Mucosa of descending colon (tissue), 3 donors: ENCODE results near the gene SLC51A. TPM values are rescaled to one million over a fixed set of nuclear protein-coding genes. Genes with fewer than 3 reads are reported as not detected.
A peak's percentile ranks its signal among the peaks of the same experiment; 100 is the strongest.

Experiments
- ATAC-seq: fragments of 200-7000 bp; cut with Tn5 transposase; one replicate; pipeline ENCODE4 v1.9.1; 2020; ENCODE audit warnings: mild to moderate bottlenecking, moderate library complexity
- DNase-seq, 3 donors: peaks; one replicate each; pipeline ENCODE4 v3.0.0-alpha.2; 2020
- H3K36me3 ChIP-seq: fragments of 200-600 bp; one replicate; pipeline ENCODE4 v1.8.0; 2021; ENCODE audit warnings: low read depth, mild to moderate bottlenecking
- H3K4me1 ChIP-seq: fragments of 200-600 bp; one replicate; pipeline ENCODE4 v1.8.0; 2021; ENCODE audit warnings: low read depth, mild to moderate bottlenecking
- H3K4me3 ChIP-seq: fragments of 200-600 bp; one replicate; pipeline ENCODE4 v1.8.0; 2021; ENCODE audit warnings: mild to moderate bottlenecking
- H3K9me3 ChIP-seq: fragments of 200-600 bp; one replicate; pipeline ENCODE4 v1.8.0; 2021; ENCODE audit warnings: mild to moderate bottlenecking
- CTCF ChIP-seq: fragments of 200-600 bp; IDR thresholded peaks from one replicate; pipeline ENCODE4 v1.8.0; 2022; ENCODE audit warnings: antibody characterized with exemption, mild to moderate bottlenecking
- intact Hi-C, 2 donors: fragments of 100-400 bp; cut with DNase I in 1 of 2; cut with micrococcal nuclease in 1 of 2; formaldehyde crosslinking; loops; one replicate each; pipeline versions ENCODE4 v1.11.0 to v1.11.1; 2022; cut with DNase I, micrococcal nuclease
- total RNA-seq, 3 donors: library from RNA; stranded (reverse); fragmentation: NEBNext Ultra II Directional in 2 of 3; extraction: Animal tissue kit (Norgen Biotek cat#: 25700) in 2 of 3; gene quantifications; one replicate each; pipeline versions ENCODE4 v1.2.1 to v1.2.4, GENCODE V29; 2021 to 2023
- donor health status: DM: no; HTN: no; CAD: no; lungs with moderate emphysema.
- donor health status: DM: no; HTN: no; CAD: no.
- donor health status: DM: no; HTN: yes; CAD: no.

The SLC51A gene
- total RNA-seq, 3 donors from 2014 or later = 16.4 to 135 (median 22.9) TPM

- peaks cover 6% of the 10 kb centered on the region for H3K4me1 ChIP-seq
- ATAC-seq (no peak), DNase-seq (no peak)
- no peak for TF ChIP-seq CTCF
- no peaks in the 10 kb centered on the region for H3K36me3 ChIP-seq
- intact Hi-C loops = no loop called here
- H3K4me3 ChIP-seq = no peak overlapping the region
- H3K9me3 ChIP-seq = no peaks in the 10 kb centered on the region
Measured at GRCh38 chr3:196273655-196274054, 57.3 kb downstream of the SLC51A start.

GRCh38 chr3:196274585-196274984 lies 58.3 kb downstream of the SLC51A start:
- Histone ChIP-seq H3K4me1 (peaks cover 13% of the 10 kb centered on the region), H3K4me3 (no peak overlapping the region), H3K36me3 (no peaks in the 10 kb centered on the region), H3K9me3 (no peaks in the 10 kb centered on the region)
- ATAC-seq (peak; percentile 62), DNase-seq (no peak)
- no peak for TF ChIP-seq CTCF
- intact Hi-C loops = no loop called here

GRCh38 chr3:196275126-196275525 lies 58.8 kb downstream of the SLC51A start:
- ATAC-seq = no peak
- Histone ChIP-seq H3K36me3 (no peaks in the 10 kb centered on the region), H3K4me3 (no peak overlapping the region), H3K4me1 (peaks cover 17% of the 10 kb centered on the region), H3K9me3 (no peaks in the 10 kb centered on the region)
- intact Hi-C loops = no loop called here
- TF ChIP-seq CTCF = no peak
- DNase-seq = no peak

GRCh38 chr3:196280689-196281440 lies 64.5 kb downstream of the SLC51A start:
- ATAC-seq (no peak), DNase-seq (no peak)
- intact Hi-C loops = no loop called here
- H3K9me3 ChIP-seq = no peaks in the 10 kb centered on the region
- no peak overlapping the region for H3K4me3 ChIP-seq
- H3K4me1 ChIP-seq = peaks cover 40% of the 10 kb centered on the region
- no peaks in the 10 kb centered on the region for H3K36me3 ChIP-seq
- no peak for TF ChIP-seq CTCF

- intact Hi-C loops = no loop called here
Measured at GRCh38 chr3:196281962-196282361, 65.6 kb downstream of the SLC51A start.

More at GRCh38 chr3:196281962-196282361, 65.6 kb downstream of the SLC51A start:
- DNase-seq (no peak), ATAC-seq (no peak)
- Histone ChIP-seq H3K36me3 (no peaks in the 10 kb centered on the region), H3K9me3 (no peaks in the 10 kb centered on the region), H3K4me3 (no peak overlapping the region), H3K4me1 (peaks cover 51% of the 10 kb centered on the region)
- TF ChIP-seq CTCF = no peak

Other genes with a start within 250 kb of the SLC51A start
- 100 to 1,000 TPM; 119 to 225 (median 167) TPM for gene TFRC, start 134.4 kb upstream of the SLC51A start, total RNA-seq
- not detected for gene ZDHHC19, start 5.1 kb upstream of the SLC51A start, total RNA-seq
- 10 to 100 TPM; 60.2 to 65.2 (median 60.4) TPM for gene PCYT1A, start 71.2 kb downstream of the SLC51A start, total RNA-seq
- 1 to 10 TPM in 2 of 3 donors, under 1 TPM in 1; 0.64 to 5.2 (median 2.3) TPM for gene DYNLT2B, start 101.7 kb downstream of the SLC51A start, total RNA-seq
- not detected for gene TM4SF19, start 121.9 kb downstream of the SLC51A start, total RNA-seq
- gene UBXN7, start 215.9 kb downstream of the SLC51A start, total RNA-seq = 10 to 100 TPM; 23.1 to 74.8 (median 43.9) TPM